Measurements from ENCODE around the gene SP110.
"Not testable (repeated sequence)": the region's sequence is repeated elsewhere in the genome, so short reads cannot be mapped to it uniquely, and the experiment has no call there.

The SP110 gene

GRCh38 chr2:230127195-230127594 is 92.6 kb downstream of the SP110 start:
- no peak for DNase-seq (ENCODE audit: low spot score)

- DNase-seq (ENCODE audit: low spot score), result no peak
Measured at GRCh38 chr2:230124757-230125431, 94.9 kb downstream of the SP110 start.

- DNase-seq (ENCODE audit: low spot score), result no peak
Measured at GRCh38 chr2:230124235-230124634, 95.5 kb downstream of the SP110 start.

- not testable (repeated sequence) for DNase-seq (ENCODE audit: low spot score)
Measured at GRCh38 chr2:230120376-230120775, 99.4 kb downstream of the SP110 start.

- not testable (repeated sequence) for DNase-seq (ENCODE audit: low spot score)
Measured at GRCh38 chr2:230119827-230120226, 100.0 kb downstream of the SP110 start.
